ENCODE data around the gene EXOC1L.
"Not testable (repeated sequence)": the region's sequence is repeated elsewhere in the genome, so short reads cannot be mapped to it uniquely, and the experiment has no call there.

The EXOC1L gene

DNA sequence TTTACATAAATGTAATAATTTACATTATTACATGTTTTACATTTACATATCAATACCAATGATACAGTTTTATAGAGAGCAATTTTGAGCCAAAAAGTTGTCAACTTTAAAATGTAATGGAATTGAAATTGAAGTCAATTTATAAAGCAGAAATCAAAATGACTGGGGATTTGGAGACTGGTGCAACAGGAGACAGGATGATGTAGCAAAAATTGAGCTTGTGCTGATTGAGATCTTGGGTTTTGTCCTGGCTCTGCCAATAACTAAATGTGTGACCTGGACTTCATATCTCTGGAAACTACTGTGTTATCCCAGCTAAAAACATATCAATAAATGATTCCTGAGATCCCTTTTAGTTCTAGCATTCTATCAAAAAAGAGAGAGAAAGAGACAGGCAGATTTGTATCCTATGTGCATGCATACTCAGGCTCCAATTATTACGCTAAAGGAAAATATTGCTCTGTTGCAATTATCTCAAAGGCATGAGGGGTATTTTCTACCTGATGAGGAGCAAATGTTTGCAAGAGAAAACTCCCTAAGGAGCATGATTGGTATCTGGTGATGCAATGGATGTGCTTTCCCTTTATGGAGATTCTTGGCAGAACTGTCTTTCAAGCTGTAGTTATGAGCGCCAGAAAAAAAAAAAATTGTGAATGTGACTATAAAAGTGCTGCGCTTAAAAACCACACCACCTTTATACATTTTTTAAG is 14.7 kb downstream of the EXOC1L start:
- Histone ChIP-seq H3K4me1 (ENCODE audit: control insufficient read depth in 2 of 2, insufficient read depth in 2 of 2, low read length in 2 of 2) (no peaks in the 10 kb centered on the region), H3K27ac (ENCODE audit: low read depth in 2 of 2, low read length in 2 of 2) (no peak overlapping the region), H3K9ac (ENCODE audit: low read depth in 1 of 2, low read length in 2 of 2) (no peak overlapping the region), H3K27me3 (ENCODE audit: control insufficient read depth in 2 of 2, insufficient read depth in 2 of 2, low read length in 2 of 2) (no peaks in the 10 kb centered on the region), H3K4me3 (ENCODE audit: low read length in 2 of 2) (no peak overlapping the region), H3K9me3 (ENCODE audit: control insufficient read depth in 2 of 2, low read length in 2 of 2) (no peaks in the 10 kb centered on the region), H3K36me3 (ENCODE audit: control insufficient read depth in 2 of 2, insufficient read depth in 2 of 2, low read length in 2 of 2) (no peaks in the 10 kb centered on the region)

DNA sequence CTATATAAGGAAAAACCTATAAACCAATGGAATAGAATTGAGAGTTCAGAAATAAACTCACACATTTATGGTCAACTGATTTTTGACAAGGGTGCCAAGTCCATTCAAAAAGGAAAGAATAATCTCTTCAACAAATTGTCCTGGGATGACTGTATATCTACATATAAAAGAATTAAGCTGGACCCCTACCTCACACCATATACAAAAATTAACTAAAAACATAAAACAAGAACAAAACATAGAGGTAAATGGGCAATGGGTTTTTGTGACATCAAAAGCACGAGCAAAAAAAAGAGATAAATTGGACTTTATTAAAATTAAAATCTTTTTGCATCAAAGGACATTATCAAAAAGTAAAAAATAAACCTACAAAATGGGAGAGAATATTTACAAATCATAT is 18.3 kb downstream of the EXOC1L start:
- Histone ChIP-seq H3K9ac (ENCODE audit: low read depth in 1 of 2, low read length in 2 of 2) (no peak overlapping the region), H3K27me3 (ENCODE audit: control insufficient read depth in 2 of 2, insufficient read depth in 2 of 2, low read length in 2 of 2) (no peaks in the 10 kb centered on the region), H3K36me3 (ENCODE audit: control insufficient read depth in 2 of 2, insufficient read depth in 2 of 2, low read length in 2 of 2) (no peaks in the 10 kb centered on the region), H3K27ac (ENCODE audit: low read depth in 2 of 2, low read length in 2 of 2) (no peak overlapping the region), H3K9me3 (ENCODE audit: control insufficient read depth in 2 of 2, low read length in 2 of 2) (no peaks in the 10 kb centered on the region), H3K4me1 (ENCODE audit: control insufficient read depth in 2 of 2, insufficient read depth in 2 of 2, low read length in 2 of 2) (no peaks in the 10 kb centered on the region), H3K4me3 (ENCODE audit: low read length in 2 of 2) (no peak overlapping the region)

DNA sequence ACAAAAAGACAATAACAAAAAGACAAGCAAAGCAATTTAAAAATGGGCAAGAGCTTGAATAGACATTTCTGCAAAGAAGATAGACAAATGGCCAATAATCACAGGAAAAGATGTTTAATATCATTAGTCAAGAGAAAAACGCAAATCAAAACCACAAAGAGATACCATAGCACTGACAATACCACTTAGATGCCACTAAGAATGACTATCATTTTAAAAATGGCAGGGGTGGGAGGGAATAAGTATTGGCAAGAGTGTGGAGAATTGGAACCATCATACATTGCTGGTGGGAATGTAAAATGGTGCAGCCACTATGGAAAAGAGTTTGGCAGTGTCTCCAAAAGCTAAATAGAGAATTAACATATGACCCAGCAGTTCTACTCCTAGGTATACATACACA is 18.8 kb downstream of the EXOC1L start:
- H3K9ac ChIP-seq (ENCODE audit: low read depth in 1 of 2, low read length in 2 of 2), result no peak overlapping the region
- no peak overlapping the region for H3K27ac ChIP-seq (ENCODE audit: low read depth in 2 of 2, low read length in 2 of 2)
- H3K4me3 ChIP-seq (ENCODE audit: low read length in 2 of 2), result no peak overlapping the region
- H3K4me1 ChIP-seq (ENCODE audit: control insufficient read depth in 2 of 2, insufficient read depth in 2 of 2, low read length in 2 of 2), result no peaks in the 10 kb centered on the region
- no peaks in the 10 kb centered on the region for H3K9me3 ChIP-seq (ENCODE audit: control insufficient read depth in 2 of 2, low read length in 2 of 2)
- no peaks in the 10 kb centered on the region for H3K36me3 ChIP-seq (ENCODE audit: control insufficient read depth in 2 of 2, insufficient read depth in 2 of 2, low read length in 2 of 2)
- H3K27me3 ChIP-seq (ENCODE audit: control insufficient read depth in 2 of 2, insufficient read depth in 2 of 2, low read length in 2 of 2), result no peaks in the 10 kb centered on the region

DNA sequence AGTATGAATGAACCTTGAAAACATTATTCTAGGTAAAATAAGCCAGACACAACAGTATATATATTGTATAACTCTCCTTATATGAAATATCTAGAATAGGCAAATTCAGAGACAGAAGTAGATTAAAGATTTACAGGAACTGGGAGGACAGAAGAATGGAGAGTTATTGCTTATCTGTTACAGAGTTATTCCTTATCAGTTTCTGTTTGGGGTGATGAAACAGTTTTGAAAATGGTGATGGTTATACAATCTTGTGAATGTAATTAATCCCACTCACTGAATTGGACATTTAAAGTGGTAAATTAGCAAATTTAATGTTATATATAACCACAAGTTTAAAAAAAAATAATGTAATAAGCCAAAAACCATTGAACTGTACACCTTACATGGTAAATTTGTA is 19.4 kb downstream of the EXOC1L start:
- no peak overlapping the region for H3K27ac ChIP-seq (ENCODE audit: low read depth in 2 of 2, low read length in 2 of 2)
- no peaks in the 10 kb centered on the region for H3K36me3 ChIP-seq (ENCODE audit: control insufficient read depth in 2 of 2, insufficient read depth in 2 of 2, low read length in 2 of 2)
- H3K4me3 ChIP-seq (ENCODE audit: low read length in 2 of 2), result no peak overlapping the region
- no peaks in the 10 kb centered on the region for H3K27me3 ChIP-seq (ENCODE audit: control insufficient read depth in 2 of 2, insufficient read depth in 2 of 2, low read length in 2 of 2)
- no peaks in the 10 kb centered on the region for H3K4me1 ChIP-seq (ENCODE audit: control insufficient read depth in 2 of 2, insufficient read depth in 2 of 2, low read length in 2 of 2)
- no peak overlapping the region for H3K9ac ChIP-seq (ENCODE audit: low read depth in 1 of 2, low read length in 2 of 2)
- H3K9me3 ChIP-seq (ENCODE audit: control insufficient read depth in 2 of 2, low read length in 2 of 2), result no peaks in the 10 kb centered on the region

DNA sequence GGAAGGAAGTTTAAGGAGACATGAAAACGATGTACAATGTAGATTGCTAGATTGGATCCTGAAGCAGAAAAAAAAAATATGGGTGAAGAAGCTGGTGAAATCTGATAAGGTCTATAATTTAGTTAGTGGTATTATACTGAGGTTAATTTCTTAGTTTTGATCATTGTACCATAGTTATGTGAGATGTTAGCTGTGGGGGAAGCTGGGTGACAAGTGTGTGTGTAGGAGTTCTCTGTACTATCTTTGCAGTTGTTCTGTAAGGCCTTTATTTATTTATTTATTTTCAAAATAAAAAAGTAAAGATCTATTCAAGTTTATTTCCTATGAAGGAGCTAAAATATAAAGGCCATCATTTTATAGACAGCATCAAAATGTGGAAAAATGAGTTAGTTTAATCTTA is 21.4 kb downstream of the EXOC1L start:
- no peaks in the 10 kb centered on the region for H3K36me3 ChIP-seq (ENCODE audit: control insufficient read depth in 2 of 2, insufficient read depth in 2 of 2, low read length in 2 of 2)
- no peak overlapping the region for H3K9ac ChIP-seq (ENCODE audit: low read depth in 1 of 2, low read length in 2 of 2)
- no peaks in the 10 kb centered on the region for H3K9me3 ChIP-seq (ENCODE audit: control insufficient read depth in 2 of 2, low read length in 2 of 2)
- no peaks in the 10 kb centered on the region for H3K27me3 ChIP-seq (ENCODE audit: control insufficient read depth in 2 of 2, insufficient read depth in 2 of 2, low read length in 2 of 2)
- H3K4me1 ChIP-seq (ENCODE audit: control insufficient read depth in 2 of 2, insufficient read depth in 2 of 2, low read length in 2 of 2), result no peaks in the 10 kb centered on the region
- H3K27ac ChIP-seq (ENCODE audit: low read depth in 2 of 2, low read length in 2 of 2), result no peak overlapping the region
- H3K4me3 ChIP-seq (ENCODE audit: low read length in 2 of 2), result no peak overlapping the region

DNA sequence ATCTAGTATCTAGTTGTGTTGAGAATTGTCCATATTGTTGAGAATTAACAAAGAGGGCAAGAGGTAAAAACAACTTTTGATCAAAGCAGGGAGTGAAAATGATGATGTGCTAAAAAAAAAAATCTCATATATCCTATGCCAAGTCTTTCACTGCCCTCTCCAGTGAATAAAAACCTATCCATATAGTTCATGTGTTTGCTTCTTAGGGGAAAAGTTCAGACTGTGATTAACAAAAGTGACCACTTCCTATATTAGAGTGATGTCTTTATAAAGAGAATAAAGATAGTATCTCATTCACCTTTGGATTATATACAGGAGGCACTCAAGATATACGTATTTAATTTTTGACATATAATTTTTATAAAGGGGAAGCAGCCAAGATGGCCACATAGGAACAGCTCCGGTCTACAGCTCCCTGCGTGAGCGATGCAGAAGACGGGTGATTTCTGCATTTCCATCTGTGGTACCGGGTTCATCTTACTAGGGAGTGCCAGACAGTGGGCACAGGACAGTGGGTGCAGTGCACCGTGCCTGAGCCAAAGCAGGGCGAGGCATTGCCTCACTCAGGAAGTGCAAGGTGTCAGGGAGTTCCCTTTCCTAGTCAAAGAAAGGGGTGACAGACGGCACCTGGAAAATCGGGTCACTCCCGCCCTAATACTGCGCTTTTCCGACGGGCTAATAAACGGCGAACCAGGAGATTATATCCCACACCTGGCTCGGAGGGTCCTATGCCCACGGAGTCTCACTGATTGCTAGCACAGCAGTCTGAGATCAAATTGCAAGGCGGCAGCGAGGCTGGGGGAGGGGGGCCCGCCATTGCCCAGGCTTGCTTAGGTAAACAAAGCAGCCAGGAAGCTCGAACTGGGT is 22.0 kb downstream of the EXOC1L start:
- not testable (repeated sequence) for H3K9ac ChIP-seq (ENCODE audit: low read depth in 1 of 2, low read length in 2 of 2); H3K36me3 ChIP-seq (ENCODE audit: control insufficient read depth in 2 of 2, insufficient read depth in 2 of 2, low read length in 2 of 2); H3K27ac ChIP-seq (ENCODE audit: low read depth in 2 of 2, low read length in 2 of 2); H3K4me1 ChIP-seq (ENCODE audit: control insufficient read depth in 2 of 2, insufficient read depth in 2 of 2, low read length in 2 of 2); H3K4me3 ChIP-seq (ENCODE audit: low read length in 2 of 2); H3K27me3 ChIP-seq (ENCODE audit: control insufficient read depth in 2 of 2, insufficient read depth in 2 of 2, low read length in 2 of 2); H3K9me3 ChIP-seq (ENCODE audit: control insufficient read depth in 2 of 2, low read length in 2 of 2)

DNA sequence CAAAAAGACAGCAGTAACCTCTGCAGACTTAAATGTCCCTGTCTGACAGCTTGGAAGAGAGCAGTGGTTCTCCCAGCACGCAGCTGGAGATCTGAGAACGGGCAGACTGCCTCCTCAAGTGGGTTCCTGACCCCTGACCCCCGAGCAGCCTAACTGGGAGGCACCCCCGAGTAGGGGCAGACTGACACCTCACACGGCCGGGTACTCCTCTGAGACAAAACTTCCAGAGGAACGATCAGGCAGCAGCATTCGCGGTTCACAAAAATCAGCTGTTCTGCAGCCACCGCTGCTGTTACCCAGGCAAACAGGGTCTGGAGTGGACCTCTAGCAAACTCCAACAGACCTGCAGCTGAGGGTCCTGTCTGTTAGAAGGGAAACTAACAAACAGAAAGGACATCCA is 22.7 kb downstream of the EXOC1L start:
- not testable (repeated sequence) for H3K9ac ChIP-seq (ENCODE audit: low read depth in 1 of 2, low read length in 2 of 2); H3K4me3 ChIP-seq (ENCODE audit: low read length in 2 of 2); H3K36me3 ChIP-seq (ENCODE audit: control insufficient read depth in 2 of 2, insufficient read depth in 2 of 2, low read length in 2 of 2); H3K27ac ChIP-seq (ENCODE audit: low read depth in 2 of 2, low read length in 2 of 2); H3K4me1 ChIP-seq (ENCODE audit: control insufficient read depth in 2 of 2, insufficient read depth in 2 of 2, low read length in 2 of 2); H3K9me3 ChIP-seq (ENCODE audit: control insufficient read depth in 2 of 2, low read length in 2 of 2); H3K27me3 ChIP-seq (ENCODE audit: control insufficient read depth in 2 of 2, insufficient read depth in 2 of 2, low read length in 2 of 2)

DNA sequence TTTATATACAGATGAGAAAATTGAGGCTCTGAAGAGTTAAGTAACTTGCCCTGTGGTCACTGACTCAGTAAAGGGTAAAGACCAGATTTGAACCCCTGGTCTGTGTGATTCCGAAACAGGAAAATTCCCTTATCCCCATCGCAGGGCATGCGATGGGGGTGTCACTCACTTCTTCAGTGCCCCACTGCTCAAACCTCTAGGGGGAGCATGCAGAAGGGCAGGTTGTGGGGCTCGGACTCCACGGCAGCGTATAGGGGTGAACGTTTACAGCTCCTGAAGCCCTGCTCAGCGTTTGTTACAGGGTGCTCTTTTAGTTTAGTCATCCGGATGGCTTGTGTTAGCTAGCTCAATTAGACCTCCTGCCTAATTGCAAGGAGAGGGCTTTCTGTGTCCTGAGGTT is 30.1 kb downstream of the EXOC1L start:
- H3K4me3 ChIP-seq (ENCODE audit: low read length in 2 of 2), result no peak overlapping the region
- peaks cover 0 to 5% of the 10 kb centered on the region in 2 donors for H3K27me3 ChIP-seq (ENCODE audit: control insufficient read depth in 2 of 2, insufficient read depth in 2 of 2, low read length in 2 of 2)
- no peak overlapping the region for H3K27ac ChIP-seq (ENCODE audit: low read depth in 2 of 2, low read length in 2 of 2)

DNA sequence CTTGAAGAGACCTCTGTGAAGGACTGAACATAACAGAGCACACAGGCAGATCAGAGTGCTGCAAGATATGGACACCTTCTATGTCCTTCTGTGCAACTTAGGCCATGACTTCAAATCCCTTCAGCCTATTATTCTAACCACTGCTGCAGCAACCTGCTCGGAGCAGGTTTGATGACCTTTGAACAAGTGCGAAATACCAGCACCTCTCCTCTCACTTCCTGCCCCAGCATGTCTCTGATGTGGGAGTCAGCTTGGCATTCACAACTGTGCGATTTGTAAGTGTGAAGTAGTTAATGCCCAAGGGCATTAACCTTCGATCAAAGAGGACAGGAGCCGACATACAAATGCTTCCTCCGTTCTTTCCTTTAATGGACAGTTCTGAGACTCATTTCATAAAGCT is 32.3 kb downstream of the EXOC1L start:
- Histone ChIP-seq H3K9ac (ENCODE audit: low read depth in 1 of 2, low read length in 2 of 2) (no peak overlapping the region), H3K9me3 (ENCODE audit: control insufficient read depth in 2 of 2, low read length in 2 of 2) (no peaks in the 10 kb centered on the region), H3K36me3 (ENCODE audit: control insufficient read depth in 2 of 2, insufficient read depth in 2 of 2, low read length in 2 of 2) (no peaks in the 10 kb centered on the region), H3K4me3 (ENCODE audit: low read length in 2 of 2) (no peak overlapping the region), H3K27ac (ENCODE audit: low read depth in 2 of 2, low read length in 2 of 2) (peak overlapping the region in 1 of 2 donors; percentile 12), H3K27me3 (ENCODE audit: control insufficient read depth in 2 of 2, insufficient read depth in 2 of 2, low read length in 2 of 2) (peaks cover 0 to 5% of the 10 kb centered on the region in 2 donors), H3K4me1 (ENCODE audit: control insufficient read depth in 2 of 2, insufficient read depth in 2 of 2, low read length in 2 of 2) (peaks cover 8 to 10% of the 10 kb centered on the region in 2 donors)

More for the DNA sequence above, 30.1 kb downstream of the EXOC1L start:
- Histone ChIP-seq H3K4me1 (ENCODE audit: control insufficient read depth in 2 of 2, insufficient read depth in 2 of 2, low read length in 2 of 2) (peaks cover 6 to 9% of the 10 kb centered on the region in 2 donors), H3K36me3 (ENCODE audit: control insufficient read depth in 2 of 2, insufficient read depth in 2 of 2, low read length in 2 of 2) (no peaks in the 10 kb centered on the region), H3K9ac (ENCODE audit: low read depth in 1 of 2, low read length in 2 of 2) (no peak overlapping the region), H3K9me3 (ENCODE audit: control insufficient read depth in 2 of 2, low read length in 2 of 2) (no peaks in the 10 kb centered on the region)

DNA sequence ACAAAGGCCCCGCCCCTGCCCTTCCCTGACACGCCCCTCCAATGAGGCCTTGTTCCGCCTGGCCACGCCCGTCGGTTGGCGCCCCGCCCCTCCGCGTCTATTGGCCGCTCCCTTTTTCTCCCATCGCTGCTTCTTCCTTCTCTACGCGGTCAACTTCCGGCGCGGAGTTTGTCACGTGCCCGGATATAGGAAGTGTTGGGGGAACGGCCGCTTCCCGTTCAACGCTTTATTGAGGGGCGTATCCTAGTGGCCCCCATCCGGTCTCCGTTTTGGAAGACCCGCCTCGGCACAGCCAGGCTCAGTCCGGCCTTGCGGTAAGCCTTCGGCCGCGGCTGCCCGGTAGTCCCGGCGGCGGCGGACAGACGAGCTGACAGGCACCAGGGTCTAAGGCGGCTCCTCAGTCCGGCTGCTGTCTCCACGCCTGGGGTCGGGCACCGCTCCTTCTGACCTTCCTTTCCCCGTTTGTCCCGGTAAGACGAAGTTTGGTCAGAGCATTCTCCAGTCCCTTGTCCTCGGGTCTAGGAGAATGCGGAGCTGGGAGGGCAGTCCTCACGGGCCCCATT is 34.0 kb downstream of the EXOC1L start, which contains the start of gene EXOC1:
Gene EXOC1, plus strand, starts transcription at position 165 of the 563 bp plus-strand sequence. CDS start 4,676 bp downstream, outside the sequence.
- peak within 1 kb of the TSS; percentile 96 to 98 for H3K4me3 ChIP-seq (ENCODE audit: low read length in 2 of 2)
- no peaks in the 10 kb centered on the region for H3K9me3 ChIP-seq (ENCODE audit: control insufficient read depth in 2 of 2, low read length in 2 of 2)
- H3K27me3 ChIP-seq (ENCODE audit: control insufficient read depth in 2 of 2, insufficient read depth in 2 of 2, low read length in 2 of 2), result peaks cover 0 to 5% of the 10 kb centered on the region in 2 donors
- H3K36me3 ChIP-seq (ENCODE audit: control insufficient read depth in 2 of 2, insufficient read depth in 2 of 2, low read length in 2 of 2), result no peaks in the 10 kb centered on the region
- peaks cover 8 to 10% of the 10 kb centered on the region in 2 donors for H3K4me1 ChIP-seq (ENCODE audit: control insufficient read depth in 2 of 2, insufficient read depth in 2 of 2, low read length in 2 of 2)
- H3K27ac ChIP-seq (ENCODE audit: low read depth in 2 of 2, low read length in 2 of 2), result peak within 1 kb of the TSS; percentile 81 to 83
- H3K9ac ChIP-seq (ENCODE audit: low read depth in 1 of 2, low read length in 2 of 2), result peak within 1 kb of the TSS; percentile 79 to 96
